H9 (cell line): ENCODE data around the gene UNC5B. TPM values are rescaled to one million over a fixed set of nuclear protein-coding genes. Genes with fewer than 3 reads are reported as not detected.

ENCODE experiments used
- DNase-seq: peaks from one replicate; pipeline ENCODE4 v3.0.0-alpha.2; 2017
- H2AFZ ChIP-seq: one replicate; pipeline ENCODE4 v1.6.1; 2013; ENCODE audit warnings: mild to moderate bottlenecking, low read length, control low read depth, moderate library complexity
- H2AK5ac ChIP-seq: 2 replicates; pipeline ENCODE4 v1.6.1; 2013; ENCODE audit warnings: low read length, control low read depth, mixed read lengths; ENCODE audit not compliant: insufficient read length
- H2BK120ac ChIP-seq: one replicate; pipeline ENCODE4 v1.6.1; 2013; ENCODE audit warnings: low read depth, mild to moderate bottlenecking, low read length, control low read depth, inconsistent platforms; ENCODE audit not compliant: poor library complexity, severe bottlenecking
- H2BK12ac ChIP-seq: 2 replicates; pipeline ENCODE4 v1.6.1; 2013; ENCODE audit warnings: low read length, control low read depth, mixed read lengths, low read depth; ENCODE audit not compliant: insufficient read length
- H2BK15ac ChIP-seq: 2 replicates; pipeline ENCODE4 v1.6.1; 2013; ENCODE audit warnings: low read depth, low read length, control low read depth
- H2BK20ac ChIP-seq: one replicate; pipeline ENCODE4 v1.6.1; 2013; ENCODE audit warnings: low read depth, mild to moderate bottlenecking, low read length, control low read depth, inconsistent platforms; ENCODE audit not compliant: poor library complexity, severe bottlenecking
- H2BK5ac ChIP-seq: 2 replicates; pipeline ENCODE4 v1.6.1; 2013; ENCODE audit warnings: low read length, control low read depth, mixed read lengths; ENCODE audit not compliant: insufficient read length
- H3K14ac ChIP-seq: 2 replicates; pipeline ENCODE4 v1.6.1; 2013; ENCODE audit warnings: low read length, control low read depth; ENCODE audit not compliant: insufficient read depth
- H3K18ac ChIP-seq: 2 replicates; pipeline ENCODE4 v1.6.1; 2013; ENCODE audit warnings: low read depth, mild to moderate bottlenecking, mixed read lengths, low read length, control low read depth; ENCODE audit not compliant: insufficient read length
- H3K23ac ChIP-seq: 2 replicates; pipeline ENCODE4 v1.6.1; 2013; ENCODE audit warnings: low read length, control low read depth, mixed read lengths, low read depth; ENCODE audit not compliant: insufficient read length
- H3K23me2 ChIP-seq: 2 replicates; pipeline ENCODE4 v1.6.1; 2013; ENCODE audit warnings: low read depth, mild to moderate bottlenecking, mixed read lengths, low read length, control low read depth; ENCODE audit not compliant: insufficient read length, poor library complexity, severe bottlenecking
- H3K27ac ChIP-seq: 2 replicates; pipeline ENCODE4 v1.5.1; 2013; ENCODE audit warnings: low read length, control low read depth, mixed read lengths, low read depth; ENCODE audit not compliant: insufficient read length
- H3K27me3 ChIP-seq: 2 replicates; pipeline ENCODE4 v1.6.1; 2013; ENCODE audit warnings: low read length, control low read depth, inconsistent platforms; ENCODE audit not compliant: insufficient read depth
- H3K4ac ChIP-seq: 2 replicates; pipeline ENCODE4 v1.6.1; 2013; ENCODE audit warnings: low read depth, mild to moderate bottlenecking, control low read depth, inconsistent platforms, low read length, moderate library complexity
- H3K4me1 ChIP-seq: 2 replicates; pipeline ENCODE4 v1.6.1; 2013; ENCODE audit warnings: low read length, control low read depth, inconsistent platforms; ENCODE audit not compliant: insufficient read depth
- H3K4me2 ChIP-seq: 2 replicates; pipeline ENCODE4 v1.6.1; 2013; ENCODE audit warnings: low read length, control low read depth, mixed read lengths; ENCODE audit not compliant: insufficient read length, insufficient read depth
- H3K56ac ChIP-seq: 2 replicates; pipeline ENCODE4 v1.6.1; 2013; ENCODE audit warnings: low read depth, mild to moderate bottlenecking, mixed read lengths, low read length, control low read depth; ENCODE audit not compliant: insufficient read length
- H3K79me1 ChIP-seq: 2 replicates; pipeline ENCODE4 v1.6.1; 2013; ENCODE audit warnings: low read depth, mild to moderate bottlenecking, moderate library complexity, low read length, control low read depth, inconsistent platforms; ENCODE audit not compliant: insufficient read depth, poor library complexity, severe bottlenecking
- H3K79me2 ChIP-seq: 2 replicates; pipeline ENCODE4 v1.6.1; 2013; ENCODE audit warnings: low read length, control low read depth, inconsistent platforms; ENCODE audit not compliant: insufficient read depth
- H3K9ac ChIP-seq: 2 replicates; pipeline ENCODE4 v1.6.1; 2013; ENCODE audit warnings: low read length, control low read depth, mixed read lengths; ENCODE audit not compliant: insufficient read length; ENCODE audit errors: extremely low read depth
- H3K9me3 ChIP-seq: one replicate; pipeline ENCODE4 v1.6.1; 2013; ENCODE audit warnings: low read depth, low read length, inconsistent platforms; ENCODE audit not compliant: control insufficient read depth
- H3T11ph ChIP-seq: one replicate; pipeline ENCODE4 v1.6.1; 2013; ENCODE audit warnings: mild to moderate bottlenecking, low read length, control low read depth, inconsistent platforms
- H4K20me1 ChIP-seq: one replicate; pipeline ENCODE4 v1.6.1; 2013; ENCODE audit not compliant: control insufficient read depth, insufficient read length, insufficient read depth
- H4K5ac ChIP-seq: 2 replicates; pipeline ENCODE4 v1.6.1; 2013; ENCODE audit warnings: low read depth, mild to moderate bottlenecking, mixed read lengths, low read length, control low read depth; ENCODE audit not compliant: insufficient read length
- H4K8ac ChIP-seq: replicated peaks from 2 replicates; pipeline ENCODE4 v1.6.1; 2013; ENCODE audit warnings: low read length, control low read depth, mixed read lengths, low read depth; ENCODE audit not compliant: insufficient read length
- H4K91ac ChIP-seq: 2 replicates; pipeline ENCODE4 v1.6.1; 2013; ENCODE audit warnings: low read depth, mild to moderate bottlenecking, moderate library complexity, mixed read lengths, low read length, control low read depth; ENCODE audit not compliant: insufficient read length
- H3K27ac Mint-ChIP-seq, 3 experiments: 2 replicates in 2 of 3; 3 replicates in 1 of 3; pipeline ENCODE4 v1.8.0; 2020 to 2021; ENCODE audit warnings: mixed read lengths in 3 of 3, mild to moderate bottlenecking in 1 of 3, moderate library complexity in 1 of 3
- H3K27me3 Mint-ChIP-seq: 2 replicates; pipeline ENCODE4 v1.8.0; 2021; ENCODE audit warnings: low read depth, mild to moderate bottlenecking, moderate library complexity, mixed read lengths
- H3K36me3 Mint-ChIP-seq, 3 experiments: 2 replicates in 2 of 3; 3 replicates in 1 of 3; pipeline ENCODE4 v1.8.0; 2020 to 2021; ENCODE audit warnings: low read depth in 3 of 3, mixed read lengths in 3 of 3; ENCODE audit not compliant: insufficient read depth in 1 of 3
- H3K4me1 Mint-ChIP-seq, 2 experiments: 2 replicates each; pipeline ENCODE4 v1.8.0; 2020; ENCODE audit warnings: mixed read lengths in 2 of 2
- H3K4me3 Mint-ChIP-seq, 2 experiments: 2 replicates in 1 of 2; 3 replicates in 1 of 2; pipeline ENCODE4 v1.8.0; 2020 to 2021; ENCODE audit warnings: mild to moderate bottlenecking in 2 of 2, mixed read lengths in 2 of 2, moderate library complexity in 1 of 2
- H3K9me3 Mint-ChIP-seq, 2 experiments: 2 replicates in 1 of 2; 3 replicates in 1 of 2; pipeline ENCODE4 v1.8.0; 2020; ENCODE audit warnings: mild to moderate bottlenecking in 2 of 2, mixed read lengths in 2 of 2, moderate library complexity in 1 of 2
- CTCF ChIP-seq: fragments of 200-600 bp; sonication (generic); conservative IDR thresholded peaks from 3 replicates; pipeline ENCODE4 v1.8.0; 2021; ENCODE audit warnings: antibody characterized with exemption, mild to moderate bottlenecking
- WGBS: extraction: QIAGEN DNeasy Blood & Tissue Kit; methylation state at CpG from one replicate; pipeline ENCODE4 v1.1.7; 2013; ENCODE audit warnings: missing lambda C conversion rate, low lambda C conversion rate, mixed read lengths; ENCODE audit not compliant: insufficient read length; ENCODE audit errors: extremely low coverage; 5-methylcytosine and 5-hydroxymethylcytosine counted together
- total RNA-seq: library from RNA; stranded (reverse); gene quantifications from 2 replicates; pipeline ENCODE4 v1.2.1, GENCODE V29; 2021

The UNC5B gene
- total RNA-seq, 1 experiment from 2014 or later, result 28.4 TPM

- Mint-ChIP-seq H3K4me3 (no peak overlapping the region), H3K9me3 (no peaks in the 10 kb centered on the region), H3K27ac (no peak overlapping the region), H3K36me3 (no peaks in the 10 kb centered on the region), H3K4me1 (peaks cover 57 to 70% of the 10 kb centered on the region in 2 experiments), H3K27me3 (peaks cover 3% of the 10 kb centered on the region)
- Histone ChIP-seq H4K8ac (no peak overlapping the region), H2AK5ac (no peak overlapping the region), H3K4me1 (peaks cover 6% of the 10 kb centered on the region), H4K20me1 (no peaks in the 10 kb centered on the region), H2BK20ac (no peak overlapping the region), H4K91ac (no peak overlapping the region), H3K27ac (no peak overlapping the region), H3K9ac (no peak overlapping the region), H2AFZ (no peak overlapping the region), H3K27me3 (no peaks in the 10 kb centered on the region), H4K5ac (no peak overlapping the region), H3K14ac (no peak overlapping the region; the same call in 1 of the 2 replicates), H3K4me2 (no peak overlapping the region), H2BK15ac (no peak overlapping the region), H2BK120ac (no peak overlapping the region), H3K79me2 (no peaks in the 10 kb centered on the region), H2BK12ac (no peak overlapping the region), H3K56ac (no peak overlapping the region), H3K9me3 (no peaks in the 10 kb centered on the region), H3K18ac (no peak overlapping the region), H3K79me1 (no peaks in the 10 kb centered on the region), H3K23ac (no peak overlapping the region), H3K23me2 (no peaks in the 10 kb centered on the region), H3T11ph (no peak overlapping the region), H2BK5ac (no peak overlapping the region), H3K4ac (no peak overlapping the region)
- TF ChIP-seq CTCF, result no peak
- WGBS, result no CpG with 5 or more reads among the region's 3 CpGs
- no peak for DNase-seq
Observed at GRCh38 chr10:71233482-71233892, 21.1 kb downstream of the UNC5B start.
